ENCODE data around the gene EIPR1.

The EIPR1 gene

DNA sequence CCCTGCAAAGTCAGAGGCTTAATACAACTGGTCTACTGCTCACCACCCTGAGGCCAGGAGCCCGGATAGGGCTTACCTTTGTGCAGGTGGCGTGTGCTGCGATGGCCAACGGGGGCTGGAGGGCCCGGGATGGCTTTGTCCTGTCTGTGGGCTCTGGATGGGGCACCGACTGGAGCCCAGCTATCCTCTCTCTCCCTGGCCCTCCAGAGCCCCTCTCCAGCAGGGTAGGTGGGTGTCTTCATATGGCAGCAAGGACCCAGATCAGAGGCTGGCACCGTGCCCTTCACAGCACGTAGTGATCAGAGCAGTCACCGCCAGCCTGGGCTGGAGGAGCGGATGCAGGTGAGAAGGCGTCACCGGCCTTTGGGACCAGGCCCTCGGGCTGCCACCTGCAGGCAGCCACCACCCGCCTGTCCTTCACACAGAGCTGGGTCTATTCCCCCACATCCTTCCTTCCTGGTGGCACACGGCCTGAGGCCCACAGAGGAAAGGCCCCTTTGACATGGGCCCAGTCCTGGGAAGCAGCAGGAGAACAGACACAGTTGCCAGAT is 232.1 kb downstream of the EIPR1 start:
- TF ChIP-seq, protein P1, sequence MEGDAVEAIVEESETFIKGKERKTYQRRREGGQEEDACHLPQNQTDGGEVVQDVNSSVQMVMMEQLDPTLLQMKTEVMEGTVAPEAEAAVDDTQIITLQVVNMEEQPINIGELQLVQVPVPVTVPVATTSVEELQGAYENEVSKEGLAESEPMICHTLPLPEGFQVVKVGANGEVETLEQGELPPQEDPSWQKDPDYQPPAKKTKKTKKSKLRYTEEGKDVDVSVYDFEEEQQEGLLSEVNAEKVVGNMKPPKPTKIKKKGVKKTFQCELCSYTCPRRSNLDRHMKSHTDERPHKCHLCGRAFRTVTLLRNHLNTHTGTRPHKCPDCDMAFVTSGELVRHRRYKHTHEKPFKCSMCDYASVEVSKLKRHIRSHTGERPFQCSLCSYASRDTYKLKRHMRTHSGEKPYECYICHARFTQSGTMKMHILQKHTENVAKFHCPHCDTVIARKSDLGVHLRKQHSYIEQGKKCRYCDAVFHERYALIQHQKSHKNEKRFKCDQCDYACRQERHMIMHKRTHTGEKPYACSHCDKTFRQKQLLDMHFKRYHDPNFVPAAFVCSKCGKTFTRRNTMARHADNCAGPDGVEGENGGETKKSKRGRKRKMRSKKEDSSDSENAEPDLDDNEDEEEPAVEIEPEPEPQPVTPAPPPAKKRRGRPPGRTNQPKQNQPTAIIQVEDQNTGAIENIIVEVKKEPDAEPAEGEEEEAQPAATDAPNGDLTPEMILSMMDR (IDR thresholded peaks at IDR 0.05; ENCODE audit: insufficient read depth, low read depth, low read length, missing control alignments), result no peak
- DNase-seq (ENCODE audit: low read depth), result no peak
- no peak overlapping the region for H3K4me3 ChIP-seq (ENCODE audit: low read length)

DNA sequence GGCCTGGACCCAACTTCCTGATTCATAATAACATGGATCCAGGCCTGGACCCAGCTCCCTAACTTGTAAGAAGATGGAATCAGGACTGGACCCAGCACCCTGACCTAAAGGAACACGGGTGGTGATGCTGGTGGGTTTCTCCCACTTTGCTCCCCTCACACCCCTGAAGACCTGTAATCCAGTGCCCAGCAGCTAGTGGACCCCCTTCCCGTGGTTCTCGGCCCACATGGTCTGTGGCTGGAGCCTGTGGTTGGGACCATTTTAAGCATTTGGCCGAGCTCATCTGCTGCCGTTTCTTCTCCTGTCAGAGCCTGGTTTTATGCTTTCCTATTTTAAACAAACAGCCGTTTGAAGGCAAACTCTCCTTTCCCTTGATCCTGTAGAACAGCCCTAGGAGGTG is 232.8 kb downstream of the EIPR1 start:
- TF ChIP-seq, protein P1 (IDR thresholded peaks at IDR 0.05; ENCODE audit: insufficient read depth, low read depth, low read length, missing control alignments), result no peak
- DNase-seq (ENCODE audit: low read depth), result no peak
- no peak overlapping the region for H3K4me3 ChIP-seq (ENCODE audit: low read length)

DNA sequence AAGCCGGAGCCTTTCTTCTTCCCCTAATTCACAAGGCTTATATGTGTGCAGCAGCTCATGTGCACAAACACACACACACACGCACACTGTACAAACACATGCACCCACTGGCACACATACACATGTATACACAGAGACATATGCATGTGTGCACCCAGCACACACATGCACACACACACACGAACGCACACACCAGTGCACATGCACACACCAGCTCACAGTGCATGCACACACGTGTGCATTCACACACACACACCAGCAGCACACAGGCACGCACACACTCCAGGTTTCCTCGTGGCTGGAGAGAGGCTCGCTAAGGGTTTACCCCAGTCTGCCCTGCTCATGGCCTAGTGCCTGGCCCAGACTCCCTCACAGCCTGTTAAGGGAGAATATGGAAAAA is 234.0 kb downstream of the EIPR1 start:
- no peak overlapping the region for H3K4me3 ChIP-seq (ENCODE audit: low read length)
- no peak for DNase-seq (ENCODE audit: low read depth)
- TF ChIP-seq, protein P1 (IDR thresholded peaks at IDR 0.05; ENCODE audit: insufficient read depth, low read depth, low read length, missing control alignments), result no peak

DNA sequence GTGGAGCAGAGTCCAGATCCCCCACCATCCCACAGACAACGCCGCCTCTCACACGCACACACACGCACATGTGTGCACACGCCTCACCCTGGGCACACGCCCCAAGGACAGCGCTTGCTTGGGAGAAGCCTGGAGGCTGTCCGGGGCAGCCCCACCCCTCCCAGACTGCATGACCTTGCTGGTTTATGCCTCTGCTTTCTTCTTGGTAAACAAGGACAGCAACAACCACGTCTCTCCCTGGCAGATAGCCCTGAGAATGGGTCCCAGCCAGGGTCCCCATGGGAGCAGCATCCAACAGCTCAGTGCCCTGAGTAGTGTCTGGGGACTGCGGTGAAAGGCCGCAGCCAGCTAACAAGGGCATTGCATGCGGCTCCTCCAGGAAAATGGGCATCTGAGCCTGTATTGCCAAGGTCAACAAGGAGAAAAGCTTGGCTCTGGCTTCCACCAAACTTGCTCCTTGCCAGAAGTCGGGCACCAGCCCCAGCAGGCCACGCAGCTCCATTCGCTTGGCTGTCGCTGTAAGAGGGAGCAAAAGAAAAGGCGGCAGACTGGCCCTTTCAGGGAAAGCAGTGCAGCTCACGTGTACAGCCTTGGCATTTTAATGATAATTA is 234.6 kb downstream of the EIPR1 start:
- TF ChIP-seq, protein P1 (IDR thresholded peaks at IDR 0.05; ENCODE audit: insufficient read depth, low read depth, low read length, missing control alignments), result no peak
- no peak overlapping the region for H3K4me3 ChIP-seq (ENCODE audit: low read length)
- DNase-seq (ENCODE audit: low read depth), result no peak

DNA sequence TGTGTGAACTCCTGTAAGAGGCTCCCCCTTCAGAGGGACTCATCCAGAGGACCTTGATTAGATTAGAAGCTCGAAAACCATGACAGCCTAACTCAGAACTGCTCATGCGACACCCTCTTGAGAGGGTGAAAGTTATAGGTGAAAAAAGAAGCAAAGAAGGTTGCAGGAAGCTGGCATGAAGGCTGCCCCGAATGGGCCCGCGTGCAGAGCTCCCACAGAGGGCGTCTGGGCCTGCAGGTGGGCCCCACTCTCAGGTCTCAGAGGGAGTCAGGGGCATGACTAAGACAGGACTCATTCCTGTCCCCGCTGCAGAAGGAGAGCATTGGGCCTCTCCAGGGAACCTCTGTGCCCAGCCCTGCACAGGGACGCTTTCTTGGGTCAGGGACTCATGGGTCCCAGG is 235.4 kb downstream of the EIPR1 start:
- TF ChIP-seq, protein P1 (IDR thresholded peaks at IDR 0.05; ENCODE audit: insufficient read depth, low read depth, low read length, missing control alignments), result no peak
- H3K4me3 ChIP-seq (ENCODE audit: low read length), result no peak overlapping the region
- no peak for DNase-seq (ENCODE audit: low read depth)

DNA sequence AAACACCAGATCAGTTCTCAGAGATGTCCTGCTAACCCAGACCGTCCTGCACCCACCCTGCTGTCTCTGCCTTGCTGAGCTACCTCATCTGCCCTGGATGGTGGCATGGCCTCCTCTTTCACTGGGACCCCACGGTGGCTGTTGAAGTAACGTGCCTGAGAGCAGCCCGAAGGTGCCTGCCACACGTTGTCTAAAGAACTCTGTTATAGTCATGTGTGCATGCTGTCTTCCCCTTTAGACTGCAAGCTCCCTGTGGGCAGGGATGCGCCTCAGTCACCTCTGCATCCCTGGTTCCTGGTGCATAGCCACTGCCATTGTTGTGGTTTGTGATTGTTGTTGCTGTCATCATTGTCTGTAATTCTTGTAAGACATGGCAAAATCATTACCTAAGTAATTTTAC is 235.9 kb downstream of the EIPR1 start:
- no peak overlapping the region for H3K4me3 ChIP-seq (ENCODE audit: low read length)
- TF ChIP-seq, protein P1 (IDR thresholded peaks at IDR 0.05; ENCODE audit: insufficient read depth, low read depth, low read length, missing control alignments), result no peak
- no peak for DNase-seq (ENCODE audit: low read depth)

DNA sequence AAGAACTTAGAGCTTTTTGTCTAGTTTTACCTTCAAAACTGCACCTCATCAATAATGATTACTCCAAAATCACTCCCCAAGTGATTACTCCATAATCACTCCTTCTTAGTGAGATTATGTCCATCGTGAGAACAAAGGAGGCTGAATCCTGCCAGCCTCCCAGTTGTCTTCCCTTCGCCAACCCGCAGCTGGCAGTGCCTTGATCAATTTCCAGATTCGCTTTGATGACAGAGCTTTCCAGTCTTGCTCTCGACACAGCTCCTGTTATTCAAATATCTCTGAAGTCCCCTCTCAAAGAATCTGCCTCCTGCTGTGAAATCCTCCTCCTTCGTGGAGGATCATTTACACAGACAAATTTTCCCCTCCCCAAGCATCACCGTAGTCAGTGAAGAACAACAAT is 237.7 kb downstream of the EIPR1 start:
- no peak for DNase-seq (ENCODE audit: low read depth)
- no peak overlapping the region for H3K4me3 ChIP-seq (ENCODE audit: low read length)
- TF ChIP-seq, protein P1 (IDR thresholded peaks at IDR 0.05; ENCODE audit: insufficient read depth, low read depth, low read length, missing control alignments), result no peak

All from epithelial cell of esophagus (primary cell).